ENCODE results near the gene HEATR1.
"Not testable (repeated sequence)": the region's sequence is repeated elsewhere in the genome, so short reads cannot be mapped to it uniquely, and the experiment has no call there.

HEATR1 gene

DNA sequence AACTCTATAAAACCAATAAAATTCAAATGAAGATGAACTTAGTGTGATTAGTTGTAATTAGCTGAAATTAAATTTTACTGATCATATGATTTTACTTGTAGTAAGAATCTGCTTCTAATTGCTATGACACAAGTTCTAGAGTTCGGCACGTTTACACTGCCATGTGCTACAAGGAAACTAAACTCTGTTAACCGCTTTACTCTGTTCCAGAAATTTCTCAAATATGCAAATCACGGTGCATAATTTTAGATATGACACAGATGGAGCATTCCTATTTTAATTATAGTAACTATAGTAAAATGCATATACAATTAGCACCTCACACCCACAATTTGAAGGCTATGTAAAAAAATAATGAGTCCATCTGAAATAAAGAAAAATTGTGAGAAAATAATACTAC, 14.8 kb downstream of the HEATR1 start:
- H3K27ac ChIP-seq: no peak overlapping the region
- ChIA-PET POLR2A (ENCODE audit: low non-redundant PET) (no interaction called here), CTCF (interaction anchor here (0.8 kb wide), 1 partner anchor 11 kb away, joined by 3 read pairs; no protein-coding TSS in a partner anchor)
- TF ChIP-seq, protein P1, sequence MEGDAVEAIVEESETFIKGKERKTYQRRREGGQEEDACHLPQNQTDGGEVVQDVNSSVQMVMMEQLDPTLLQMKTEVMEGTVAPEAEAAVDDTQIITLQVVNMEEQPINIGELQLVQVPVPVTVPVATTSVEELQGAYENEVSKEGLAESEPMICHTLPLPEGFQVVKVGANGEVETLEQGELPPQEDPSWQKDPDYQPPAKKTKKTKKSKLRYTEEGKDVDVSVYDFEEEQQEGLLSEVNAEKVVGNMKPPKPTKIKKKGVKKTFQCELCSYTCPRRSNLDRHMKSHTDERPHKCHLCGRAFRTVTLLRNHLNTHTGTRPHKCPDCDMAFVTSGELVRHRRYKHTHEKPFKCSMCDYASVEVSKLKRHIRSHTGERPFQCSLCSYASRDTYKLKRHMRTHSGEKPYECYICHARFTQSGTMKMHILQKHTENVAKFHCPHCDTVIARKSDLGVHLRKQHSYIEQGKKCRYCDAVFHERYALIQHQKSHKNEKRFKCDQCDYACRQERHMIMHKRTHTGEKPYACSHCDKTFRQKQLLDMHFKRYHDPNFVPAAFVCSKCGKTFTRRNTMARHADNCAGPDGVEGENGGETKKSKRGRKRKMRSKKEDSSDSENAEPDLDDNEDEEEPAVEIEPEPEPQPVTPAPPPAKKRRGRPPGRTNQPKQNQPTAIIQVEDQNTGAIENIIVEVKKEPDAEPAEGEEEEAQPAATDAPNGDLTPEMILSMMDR (conservative IDR thresholded peaks at IDR 0.05; ENCODE audit: low read depth): no peak
- DNase-seq (ENCODE audit: low spot score): no peak

DNA sequence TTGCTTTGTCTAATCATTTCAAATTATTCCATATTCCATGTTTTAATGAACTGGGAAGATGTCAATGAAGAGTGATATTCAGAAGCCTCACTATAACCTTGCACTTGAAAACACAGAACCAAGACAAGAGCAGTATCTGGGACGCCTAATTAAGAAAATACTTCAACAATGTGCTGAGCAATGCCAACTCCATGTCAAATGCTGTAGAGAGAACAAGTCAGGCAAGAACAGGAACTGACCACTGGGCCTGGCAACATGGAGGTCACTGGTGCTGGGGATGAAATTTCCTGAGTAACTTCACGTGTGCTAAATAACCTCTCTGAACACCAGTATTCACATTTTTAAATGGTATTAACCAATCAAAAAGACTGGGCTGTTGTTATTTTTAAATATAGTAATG, 22.8 kb downstream of the HEATR1 start:
- CTCF ChIA-PET: interaction anchor here (0.5 kb wide), 1 partner anchor 477 kb away, joined by 3 read pairs; no protein-coding TSS in a partner anchor
- no peak overlapping the region for H3K27ac ChIP-seq
- no peak for DNase-seq (ENCODE audit: low spot score)
- TF ChIP-seq, protein P1 (conservative IDR thresholded peaks at IDR 0.05; ENCODE audit: low read depth): no peak
- POLR2A ChIA-PET (ENCODE audit: low non-redundant PET): no interaction called here

DNA sequence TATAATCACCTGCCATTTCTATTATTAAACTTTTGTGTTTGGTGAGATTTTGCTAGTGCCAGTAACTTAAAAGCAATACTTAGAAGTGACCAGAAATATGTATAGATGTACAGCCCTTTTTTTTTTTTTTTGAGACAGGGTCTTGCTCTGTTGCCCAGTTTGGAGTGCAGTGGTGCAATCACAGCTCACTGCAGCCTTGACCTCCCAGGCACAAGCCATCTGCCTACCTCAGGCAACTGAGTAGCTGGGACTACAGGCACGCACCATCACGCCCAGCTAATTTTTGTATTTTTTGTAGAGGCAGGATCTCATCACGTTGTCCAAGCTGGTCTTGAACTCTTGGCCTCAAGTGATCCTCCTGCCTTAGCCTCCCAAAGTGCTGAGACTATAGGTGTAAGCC, 23.9 kb downstream of the HEATR1 start:
- ChIA-PET POLR2A (ENCODE audit: low non-redundant PET) (interaction anchor here (0.7 kb wide), 1 partner anchor 63 kb away, joined by 3 read pairs; no protein-coding TSS in a partner anchor), CTCF (interaction anchor here (1.0 kb wide), 1 partner anchor 11 kb away, joined by 3 read pairs; no protein-coding TSS in a partner anchor)
- not testable (repeated sequence) for DNase-seq (ENCODE audit: low spot score); H3K27ac ChIP-seq

DNA sequence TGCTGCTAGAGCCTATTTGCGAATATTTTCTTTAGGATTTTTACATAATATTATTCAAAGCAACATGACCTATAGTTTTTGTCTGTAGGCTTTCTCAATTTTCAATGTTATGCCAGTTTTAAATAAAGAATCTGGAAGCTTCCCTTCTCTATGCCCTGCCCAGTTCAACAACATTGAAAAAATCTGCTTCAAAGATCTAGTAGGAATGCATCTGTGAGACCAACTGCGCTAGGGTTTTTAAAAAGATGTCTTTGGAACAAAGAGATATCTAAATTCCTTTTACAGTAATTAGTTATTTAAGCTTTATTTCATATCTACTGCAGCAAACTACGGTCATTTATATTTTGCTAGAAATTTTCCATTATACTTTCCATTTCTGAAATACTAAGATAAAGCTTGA, 25.7 kb downstream of the HEATR1 start:
- TF ChIP-seq, protein P1 (conservative IDR thresholded peaks at IDR 0.05; ENCODE audit: low read depth): no peak
- ChIA-PET POLR2A (ENCODE audit: low non-redundant PET) (no interaction called here), CTCF (interaction anchor here (0.6 to 0.9 kb wide), 2 partner anchors 10 to 168 kb away, joined by 3 read pairs; no protein-coding TSS in a partner anchor)
- H3K27ac ChIP-seq: no peak overlapping the region
- DNase-seq (ENCODE audit: low spot score): no peak

DNA sequence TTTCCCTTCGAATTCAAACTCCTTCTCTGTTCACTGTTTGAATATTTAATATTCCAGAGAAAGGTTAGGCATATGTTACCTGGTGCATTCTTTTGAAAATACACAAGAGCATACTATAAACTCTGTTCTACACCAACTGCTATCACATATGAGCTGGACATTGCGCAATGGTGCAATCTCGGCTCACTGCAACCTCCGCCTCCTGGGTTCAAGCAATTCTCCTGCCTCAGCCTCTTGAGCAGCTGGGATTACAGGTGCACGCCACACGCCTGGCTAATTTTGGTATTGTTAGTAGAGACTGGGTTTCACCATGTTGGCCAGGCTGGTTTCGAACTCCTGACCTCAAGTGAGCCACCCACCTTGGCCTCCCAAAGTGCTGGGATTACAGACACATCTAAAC, 27.3 kb downstream of the HEATR1 start:
- POLR2A ChIA-PET (ENCODE audit: low non-redundant PET); CTCF ChIA-PET; H3K27ac ChIP-seq: not testable (repeated sequence)

DNA sequence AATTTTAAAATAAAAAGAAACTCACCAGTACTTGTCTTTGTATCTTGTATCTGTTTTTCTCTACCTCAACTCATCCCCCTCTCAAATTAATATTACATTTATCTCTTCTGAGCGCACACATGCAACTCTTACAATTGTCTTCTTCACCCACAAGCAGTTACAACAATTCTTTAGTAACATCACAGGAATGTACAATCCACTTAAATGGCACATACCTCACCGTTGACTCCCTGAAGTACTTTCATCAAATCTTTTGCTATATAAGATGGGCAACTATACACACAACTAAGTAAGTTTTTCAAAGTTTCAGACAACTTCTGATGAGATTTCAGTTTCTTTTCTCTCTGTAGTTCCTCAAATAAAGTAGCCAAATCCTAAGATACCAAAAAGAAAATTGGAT, 28.3 kb downstream of the HEATR1 start:
- DNase-seq (ENCODE audit: low spot score): no peak
- ChIA-PET POLR2A (ENCODE audit: low non-redundant PET) (no interaction called here), CTCF (no interaction called here)
- no peak overlapping the region for H3K27ac ChIP-seq
- TF ChIP-seq, protein P1 (conservative IDR thresholded peaks at IDR 0.05; ENCODE audit: low read depth): no peak

More for the DNA sequence above, 27.3 kb downstream of the HEATR1 start:
- not testable (repeated sequence) for DNase-seq (ENCODE audit: low spot score)

DNA sequence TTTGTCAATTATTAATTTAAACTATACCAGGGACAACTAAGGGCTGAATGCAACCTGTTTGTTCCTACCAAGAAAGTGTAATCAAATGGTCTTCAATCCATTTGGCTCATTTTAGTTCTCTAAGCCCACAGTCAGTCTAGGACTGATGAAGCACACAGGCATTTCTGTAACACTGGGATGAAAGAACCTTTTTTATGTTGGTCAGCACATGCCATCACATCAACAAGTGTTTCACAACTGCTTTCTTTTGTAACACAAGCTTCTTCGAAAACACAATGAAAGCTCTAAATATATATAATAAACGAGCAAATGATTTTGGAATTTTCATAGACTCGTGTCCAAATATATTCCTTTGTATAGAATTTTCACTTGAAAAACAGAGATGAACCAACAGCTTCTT, 28.8 kb downstream of the HEATR1 start:
- POLR2A ChIA-PET (ENCODE audit: low non-redundant PET): no interaction called here
- TF ChIP-seq, protein P1 (conservative IDR thresholded peaks at IDR 0.05; ENCODE audit: low read depth): no peak
- H3K27ac ChIP-seq: no peak overlapping the region
- CTCF ChIA-PET: no interaction called here
- DNase-seq (ENCODE audit: low spot score): no peak

Measured in RWPE1 (cell line).